ENCODE results near the gene SLC2A13.

DNA sequence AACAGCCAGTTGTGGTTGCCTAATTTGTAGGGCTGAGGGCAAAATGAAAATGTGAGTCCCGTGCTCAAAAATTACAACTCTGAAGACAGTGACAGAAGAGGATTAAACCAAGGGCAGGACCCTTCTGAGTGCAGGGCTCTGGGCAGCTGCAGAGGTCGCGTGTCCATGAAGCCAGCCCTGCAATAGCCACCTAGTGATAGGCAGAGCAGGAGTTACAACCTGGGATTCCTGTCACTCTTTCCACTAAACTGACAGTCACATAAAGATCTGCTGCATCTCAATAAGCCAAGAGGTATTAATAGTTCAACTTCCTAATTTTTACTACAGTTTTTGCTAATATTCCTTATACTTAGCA lies 94.1 kb downstream of the SLC2A13 start:
- TF ChIP-seq, protein P1, sequence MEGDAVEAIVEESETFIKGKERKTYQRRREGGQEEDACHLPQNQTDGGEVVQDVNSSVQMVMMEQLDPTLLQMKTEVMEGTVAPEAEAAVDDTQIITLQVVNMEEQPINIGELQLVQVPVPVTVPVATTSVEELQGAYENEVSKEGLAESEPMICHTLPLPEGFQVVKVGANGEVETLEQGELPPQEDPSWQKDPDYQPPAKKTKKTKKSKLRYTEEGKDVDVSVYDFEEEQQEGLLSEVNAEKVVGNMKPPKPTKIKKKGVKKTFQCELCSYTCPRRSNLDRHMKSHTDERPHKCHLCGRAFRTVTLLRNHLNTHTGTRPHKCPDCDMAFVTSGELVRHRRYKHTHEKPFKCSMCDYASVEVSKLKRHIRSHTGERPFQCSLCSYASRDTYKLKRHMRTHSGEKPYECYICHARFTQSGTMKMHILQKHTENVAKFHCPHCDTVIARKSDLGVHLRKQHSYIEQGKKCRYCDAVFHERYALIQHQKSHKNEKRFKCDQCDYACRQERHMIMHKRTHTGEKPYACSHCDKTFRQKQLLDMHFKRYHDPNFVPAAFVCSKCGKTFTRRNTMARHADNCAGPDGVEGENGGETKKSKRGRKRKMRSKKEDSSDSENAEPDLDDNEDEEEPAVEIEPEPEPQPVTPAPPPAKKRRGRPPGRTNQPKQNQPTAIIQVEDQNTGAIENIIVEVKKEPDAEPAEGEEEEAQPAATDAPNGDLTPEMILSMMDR (IDR thresholded peaks at IDR 0.05 in 8 of 11, conservative IDR thresholded peaks at IDR 0.05 in 3 of 11) = no peak
- TF ChIP-seq POLR2AphosphoS5 (IDR thresholded peaks at IDR 0.05) (no peak), POLR2A (IDR thresholded peaks at IDR 0.05) (no peak)
